Activated CD4-positive, alpha-beta memory T cell treated with anti-CD3 and anti-CD28 coated beads, Interleukin-2, amount 10 ng/mL, durations not matched to agents 7 days and 5 days (primary cell): ENCODE results near the gene HOXC13. TPM values are rescaled to one million over a fixed set of nuclear protein-coding genes. Genes with fewer than 3 reads are reported as not detected.

Experiments
- CTCF ChIA-PET: fragments of 350-600 bp; sonication (Branson Sonifier 250); formaldehyde crosslinking; loops from one replicate; lab custom pipeline; 2021; ENCODE audit warnings: antibody characterized with exemption, inconsistent platforms; lab: Charles Lee
- POLR2A ChIA-PET: fragments of 350-600 bp; sonication (Branson Sonifier 250); formaldehyde crosslinking; loops from one replicate; lab custom pipeline; 2021; ENCODE audit warnings: antibody characterized with exemption; lab: Charles Lee
- DNase-seq: peaks from one replicate; pipeline ENCODE4 v3.0.0-alpha.2; 2020
- H3K27ac Mint-ChIP-seq: one replicate; pipeline ENCODE4 v1.8.0; 2021; ENCODE audit warnings: mild to moderate bottlenecking, mixed read lengths
- H3K27me3 Mint-ChIP-seq: one replicate; pipeline ENCODE4 v1.8.0; 2021; ENCODE audit warnings: mixed read lengths
- H3K36me3 Mint-ChIP-seq: one replicate; pipeline ENCODE4 v1.8.0; 2021; ENCODE audit warnings: low read depth, mixed read lengths
- H3K4me1 Mint-ChIP-seq: one replicate; pipeline ENCODE4 v1.8.0; 2021; ENCODE audit warnings: mixed read lengths
- H3K4me3 Mint-ChIP-seq: one replicate; pipeline ENCODE4 v1.8.0; 2021; ENCODE audit warnings: mild to moderate bottlenecking, mixed read lengths
- H3K9me3 Mint-ChIP-seq: one replicate; pipeline ENCODE4 v1.8.0; 2021; ENCODE audit warnings: mixed read lengths
- total RNA-seq, 2 experiments: library from RNA; stranded (reverse); gene quantifications; one replicate each; pipeline ENCODE4 v1.2.3, GENCODE V29; 2021

The HOXC13 gene
- total RNA-seq, 2 experiments from 2014 or later: not detected

DNA sequence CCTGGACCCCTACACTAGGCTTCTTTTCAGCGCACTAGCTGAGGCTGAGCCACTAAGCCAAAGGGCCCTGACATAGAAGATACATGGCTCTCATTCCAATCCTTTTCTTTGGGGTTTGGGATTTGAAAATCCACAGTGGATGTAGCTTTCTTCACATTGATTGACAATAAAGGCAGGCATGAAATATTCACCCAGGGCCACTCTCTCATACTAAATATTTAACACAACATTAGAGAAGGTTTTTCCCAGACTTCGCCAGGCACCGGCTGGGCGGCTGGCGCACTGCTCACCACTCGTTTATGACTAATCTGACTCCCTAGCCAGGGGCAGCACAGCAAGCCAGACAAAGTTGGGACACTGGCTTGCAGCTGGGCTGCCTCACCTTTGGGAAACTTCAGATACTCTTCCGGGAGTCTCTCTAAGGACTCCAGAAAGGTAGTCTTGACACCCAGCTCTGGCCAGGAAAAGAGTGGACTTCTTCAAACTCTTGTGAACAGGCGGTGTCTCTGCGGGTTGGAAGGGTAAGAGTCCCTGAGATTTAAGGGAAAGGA lies 33.6 kb downstream of the HOXC13 start:
- DNase-seq: no peak
- H3K27ac Mint-ChIP-seq: no peak overlapping the region
- H3K36me3 Mint-ChIP-seq: peaks cover 12% of the 10 kb centered on the region
- H3K4me1 Mint-ChIP-seq: peaks cover 10% of the 10 kb centered on the region
- ChIA-PET CTCF (no interaction called here), POLR2A (interaction anchor here (0.8 kb wide), 1 partner anchor 19 kb away, joined by 3 read pairs; no protein-coding TSS in a partner anchor)
- H3K9me3 Mint-ChIP-seq: no peaks in the 10 kb centered on the region
- no peak overlapping the region for H3K4me3 Mint-ChIP-seq
- peaks cover 92% of the 10 kb centered on the region for H3K27me3 Mint-ChIP-seq

DNA sequence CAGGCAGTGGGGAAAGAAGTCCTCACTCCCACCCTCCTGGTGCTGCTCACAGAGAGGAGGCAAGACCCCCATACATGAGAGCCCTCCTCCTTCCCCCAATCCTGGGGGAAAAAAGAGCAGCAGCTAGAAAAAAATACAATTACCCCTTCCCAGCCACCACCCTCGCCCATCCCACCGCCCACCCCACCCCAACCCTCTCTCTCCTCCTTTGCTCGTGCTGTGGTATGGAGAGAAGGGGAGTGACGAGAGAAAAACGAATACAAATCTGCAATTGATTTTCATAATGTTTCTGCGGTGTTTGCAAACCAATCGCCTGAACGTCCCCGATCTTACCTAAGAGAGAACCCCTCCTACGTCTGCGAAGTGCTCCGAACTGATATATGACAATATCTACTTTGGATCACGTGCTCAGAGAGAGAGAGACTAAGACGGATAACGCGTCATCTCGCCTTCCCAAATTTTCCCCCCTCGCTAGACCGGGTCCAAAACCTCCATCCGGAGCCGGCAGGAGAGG lies 34.1 kb downstream of the HOXC13 start, which contains the start of gene HOXC11:
HOXC11 (plus strand) TSS at position 405 of the 514 bp plus-strand sequence. CDS start 116 bp downstream, outside the sequence.
- CTCF ChIA-PET: interaction anchor here (0.6 kb wide), 1 partner anchor 45 kb away, joined by 3 read pairs; no protein-coding TSS in a partner anchor
- POLR2A ChIA-PET: interaction anchor here (0.8 kb wide), 1 partner anchor 19 kb away, joined by 3 read pairs; no protein-coding TSS in a partner anchor

DNA sequence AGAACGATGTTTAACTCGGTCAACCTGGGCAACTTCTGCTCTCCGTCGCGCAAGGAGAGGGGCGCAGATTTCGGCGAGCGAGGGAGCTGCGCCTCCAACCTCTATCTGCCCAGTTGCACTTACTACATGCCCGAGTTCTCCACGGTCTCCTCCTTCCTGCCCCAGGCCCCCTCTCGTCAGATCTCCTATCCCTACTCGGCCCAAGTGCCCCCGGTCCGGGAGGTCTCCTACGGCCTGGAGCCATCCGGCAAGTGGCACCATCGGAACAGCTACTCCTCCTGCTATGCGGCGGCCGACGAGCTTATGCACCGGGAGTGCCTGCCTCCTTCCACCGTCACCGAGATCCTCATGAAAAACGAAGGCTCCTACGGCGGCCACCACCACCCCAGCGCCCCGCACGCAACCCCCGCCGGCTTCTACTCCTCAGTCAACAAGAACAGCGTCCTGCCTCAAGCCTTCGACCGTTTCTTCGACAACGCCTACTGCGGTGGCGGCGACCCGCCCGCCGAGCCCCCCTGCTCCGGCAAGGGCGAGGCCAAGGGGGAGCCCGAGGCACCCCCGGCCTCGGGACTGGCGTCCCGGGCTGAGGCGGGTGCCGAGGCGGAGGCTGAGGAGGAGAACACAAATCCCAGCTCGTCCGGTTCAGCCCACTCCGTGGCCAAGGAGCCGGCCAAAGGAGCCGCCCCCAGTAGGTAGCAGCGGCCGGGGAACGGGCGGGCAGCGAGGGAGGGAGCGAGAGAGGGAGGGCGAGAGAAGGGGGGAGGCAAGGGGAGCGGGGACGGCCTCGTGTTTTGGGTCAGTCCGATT lies 34.8 kb downstream of the HOXC13 start:
- no peak for DNase-seq
- H3K4me1 Mint-ChIP-seq: peaks cover 10% of the 10 kb centered on the region
- H3K9me3 Mint-ChIP-seq: no peaks in the 10 kb centered on the region
- POLR2A ChIA-PET: no interaction called here
- peak overlapping the region; percentile 68 for H3K27ac Mint-ChIP-seq
- peaks cover 12% of the 10 kb centered on the region for H3K36me3 Mint-ChIP-seq
- CTCF ChIA-PET: interaction anchor here (0.6 kb wide), 1 partner anchor 44 kb away, joined by 3 read pairs; no protein-coding TSS in a partner anchor
- H3K27me3 Mint-ChIP-seq: peaks cover 91% of the 10 kb centered on the region
- peak overlapping the region; percentile 32 for H3K4me3 Mint-ChIP-seq

More for the DNA sequence above, 34.1 kb downstream of the HOXC13 start, which contains the start of gene HOXC11:
- H3K27me3 Mint-ChIP-seq: peaks cover 92% of the 10 kb centered on the region
- H3K9me3 Mint-ChIP-seq: no peaks in the 10 kb centered on the region
- H3K4me1 Mint-ChIP-seq: peaks cover 10% of the 10 kb centered on the region
- H3K36me3 Mint-ChIP-seq: peaks cover 12% of the 10 kb centered on the region
- peak within 1 kb of the TSS; percentile 68 for H3K27ac Mint-ChIP-seq
- DNase-seq: no peak
- H3K4me3 Mint-ChIP-seq: peak within 1 kb of the TSS; percentile 32

DNA sequence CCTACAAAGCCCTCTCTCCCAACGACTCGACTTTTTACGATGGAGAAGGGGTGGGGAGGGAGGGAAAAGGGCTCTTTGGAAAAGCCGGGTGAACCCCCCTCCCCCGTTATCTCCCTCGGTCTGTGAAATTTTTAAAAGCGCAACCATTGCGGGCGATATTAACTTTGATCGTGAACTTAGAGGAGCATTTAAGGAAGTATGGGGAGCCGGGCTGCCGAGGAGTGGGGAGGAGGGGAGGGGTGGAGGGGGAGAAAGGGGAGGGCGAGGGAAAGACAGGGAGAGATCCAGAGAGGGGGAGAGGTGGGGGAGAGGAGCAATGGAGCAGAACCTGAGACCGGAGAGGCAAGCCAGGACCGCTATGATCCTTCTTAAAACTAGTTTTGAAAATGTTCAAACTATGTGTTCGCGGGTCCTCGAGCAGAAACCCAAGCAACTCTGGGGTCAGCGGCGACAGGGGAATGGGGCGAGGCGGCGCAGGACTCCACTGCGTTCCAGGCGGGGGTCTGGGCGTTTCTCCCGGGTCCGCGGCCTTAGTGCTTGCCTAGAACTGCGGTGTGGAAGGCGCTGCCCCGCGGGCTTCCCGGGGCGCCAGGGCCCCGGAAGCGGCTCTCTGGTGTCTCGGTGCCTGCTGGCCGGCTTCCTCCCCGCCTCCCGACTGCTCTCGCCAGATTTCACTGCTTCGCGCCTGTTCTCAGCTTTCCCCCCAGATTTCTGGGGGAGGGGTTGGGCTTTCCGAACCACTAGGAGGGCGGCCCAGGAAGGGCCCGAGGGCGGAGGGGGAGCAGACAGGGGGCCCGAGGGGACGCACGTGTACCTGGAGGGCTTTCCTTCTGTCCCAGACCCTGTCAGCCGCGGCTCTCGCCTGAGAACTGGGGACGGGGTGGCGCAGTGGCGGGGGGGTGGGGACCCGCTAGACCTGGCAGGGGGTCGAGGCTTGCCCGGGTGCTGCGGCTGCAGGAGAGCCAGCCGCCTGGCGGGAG lies 35.7 kb downstream of the HOXC13 start, which contains the start of gene HOTAIR:
HOTAIR (minus strand) TSS at position 871 of the 980 bp plus-strand sequence.
- Mint-ChIP-seq H3K9me3 (no peaks in the 10 kb centered on the region), H3K4me1 (peaks cover 10% of the 10 kb centered on the region), H3K27me3 (peaks cover 91% of the 10 kb centered on the region), H3K27ac (peak within 1 kb of the TSS; percentile 68), H3K36me3 (peaks cover 12% of the 10 kb centered on the region), H3K4me3 (peak within 1 kb of the TSS; percentile 27)
- CTCF ChIA-PET: no interaction called here
- POLR2A ChIA-PET: no interaction called here
- no peak for DNase-seq

DNA sequence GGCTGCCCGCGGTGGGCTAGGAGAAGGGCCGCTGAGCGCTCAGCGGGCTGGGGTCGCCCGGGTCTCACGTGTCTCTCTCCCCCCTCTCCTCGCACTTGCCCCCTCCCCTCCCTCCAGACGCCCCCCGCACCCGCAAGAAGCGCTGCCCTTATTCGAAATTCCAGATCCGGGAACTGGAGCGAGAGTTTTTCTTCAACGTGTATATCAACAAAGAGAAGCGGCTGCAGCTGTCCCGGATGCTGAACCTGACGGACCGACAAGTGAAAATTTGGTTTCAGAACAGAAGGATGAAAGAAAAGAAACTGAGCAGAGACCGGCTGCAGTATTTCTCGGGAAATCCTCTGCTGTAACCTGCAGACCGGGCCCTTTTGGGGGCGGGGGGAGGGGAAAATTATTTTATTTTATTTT lies 36.4 kb downstream of the HOXC13 start:
- Mint-ChIP-seq H3K4me3 (no peak overlapping the region), H3K27me3 (peaks cover 92% of the 10 kb centered on the region)
- POLR2A ChIA-PET: no interaction called here

DNA sequence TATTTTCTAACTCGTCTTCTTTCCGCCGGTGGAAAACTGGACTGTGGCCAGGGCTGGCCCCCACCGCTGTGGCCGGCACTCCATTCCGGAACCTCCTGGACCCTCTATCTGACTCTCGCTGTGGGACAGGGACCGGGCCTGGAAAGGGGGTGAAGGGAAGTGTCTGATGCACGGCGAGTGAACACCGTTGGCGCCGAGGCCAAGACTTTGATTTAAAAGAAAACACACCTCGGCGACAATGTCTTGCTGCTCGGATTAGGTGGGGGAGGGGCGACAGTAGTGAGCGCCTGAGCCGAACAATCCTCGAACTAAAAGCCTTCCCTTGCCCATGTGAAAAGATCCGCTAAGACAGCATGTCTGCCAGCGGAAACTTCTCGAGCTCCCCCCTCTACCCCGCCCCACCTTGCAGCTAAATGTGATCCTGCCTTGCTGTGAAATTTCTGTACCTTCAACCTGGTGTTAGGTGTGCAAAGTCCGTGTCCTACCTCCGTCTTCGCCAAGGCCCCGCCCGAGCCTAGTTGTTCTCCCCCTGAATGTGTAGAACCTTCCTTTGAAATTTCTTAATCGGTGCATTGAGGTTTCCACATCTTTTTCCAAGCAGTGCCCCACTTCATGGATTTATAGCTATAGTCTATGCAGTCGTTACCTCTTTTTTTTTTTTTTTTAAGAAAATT lies 37.0 kb downstream of the HOXC13 start:
- CTCF ChIA-PET: no interaction called here

More for the DNA sequence above, 36.4 kb downstream of the HOXC13 start:
- Mint-ChIP-seq H3K4me1 (peaks cover 10% of the 10 kb centered on the region), H3K9me3 (no peaks in the 10 kb centered on the region), H3K27ac (no peak overlapping the region), H3K36me3 (peaks cover 12% of the 10 kb centered on the region)
- no peak for DNase-seq
- CTCF ChIA-PET: no interaction called here

DNA sequence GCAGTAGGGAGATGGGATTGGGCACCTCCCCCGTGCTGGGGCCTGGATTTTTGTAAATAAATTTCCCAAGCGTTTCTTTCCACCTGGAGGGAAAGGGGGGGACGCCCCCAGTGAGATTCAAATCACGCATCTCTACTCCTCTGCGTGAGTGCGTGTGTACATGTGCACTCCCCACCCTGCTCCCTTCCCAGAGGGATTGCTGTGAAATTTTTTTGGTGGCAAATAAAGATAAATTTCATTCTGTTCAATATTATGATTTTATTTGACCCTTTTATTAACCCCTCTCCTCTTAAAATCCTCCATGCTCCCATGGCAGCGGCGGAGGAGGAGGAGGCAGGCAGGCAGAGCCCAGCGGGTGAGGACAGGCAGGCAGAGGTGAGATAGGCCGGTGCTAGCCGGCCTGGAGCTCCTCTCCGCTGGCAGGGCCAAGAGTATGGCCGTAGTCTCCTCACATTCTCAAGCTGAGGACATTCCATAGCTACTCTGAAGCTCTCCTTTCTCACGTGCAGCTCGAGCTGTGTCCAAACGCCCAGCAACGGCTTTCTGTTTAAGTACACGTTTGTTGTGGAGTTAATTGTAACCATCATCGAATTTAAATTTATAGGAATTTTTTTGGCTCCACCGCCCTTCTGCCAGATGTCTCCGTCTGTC lies 37.7 kb downstream of the HOXC13 start:
- Mint-ChIP-seq H3K9me3 (no peaks in the 10 kb centered on the region), H3K27ac (no peak overlapping the region), H3K4me1 (peaks cover 10% of the 10 kb centered on the region), H3K36me3 (peaks cover 12% of the 10 kb centered on the region), H3K27me3 (peaks cover 92% of the 10 kb centered on the region), H3K4me3 (no peak overlapping the region)
- no peak for DNase-seq
- POLR2A ChIA-PET: no interaction called here
- CTCF ChIA-PET: interaction anchor here (0.7 kb wide), 1 partner anchor 26 kb away, joined by 3 read pairs; no protein-coding TSS in a partner anchor

More for the DNA sequence above, 37.0 kb downstream of the HOXC13 start:
- peak overlapping the region; percentile 27 for H3K4me3 Mint-ChIP-seq
- H3K4me1 Mint-ChIP-seq: peaks cover 10% of the 10 kb centered on the region
- no peaks in the 10 kb centered on the region for H3K9me3 Mint-ChIP-seq
- no peak for DNase-seq
- H3K27me3 Mint-ChIP-seq: peaks cover 92% of the 10 kb centered on the region
- POLR2A ChIA-PET: no interaction called here
- H3K27ac Mint-ChIP-seq: peak overlapping the region; percentile 68
- H3K36me3 Mint-ChIP-seq: peaks cover 12% of the 10 kb centered on the region

DNA sequence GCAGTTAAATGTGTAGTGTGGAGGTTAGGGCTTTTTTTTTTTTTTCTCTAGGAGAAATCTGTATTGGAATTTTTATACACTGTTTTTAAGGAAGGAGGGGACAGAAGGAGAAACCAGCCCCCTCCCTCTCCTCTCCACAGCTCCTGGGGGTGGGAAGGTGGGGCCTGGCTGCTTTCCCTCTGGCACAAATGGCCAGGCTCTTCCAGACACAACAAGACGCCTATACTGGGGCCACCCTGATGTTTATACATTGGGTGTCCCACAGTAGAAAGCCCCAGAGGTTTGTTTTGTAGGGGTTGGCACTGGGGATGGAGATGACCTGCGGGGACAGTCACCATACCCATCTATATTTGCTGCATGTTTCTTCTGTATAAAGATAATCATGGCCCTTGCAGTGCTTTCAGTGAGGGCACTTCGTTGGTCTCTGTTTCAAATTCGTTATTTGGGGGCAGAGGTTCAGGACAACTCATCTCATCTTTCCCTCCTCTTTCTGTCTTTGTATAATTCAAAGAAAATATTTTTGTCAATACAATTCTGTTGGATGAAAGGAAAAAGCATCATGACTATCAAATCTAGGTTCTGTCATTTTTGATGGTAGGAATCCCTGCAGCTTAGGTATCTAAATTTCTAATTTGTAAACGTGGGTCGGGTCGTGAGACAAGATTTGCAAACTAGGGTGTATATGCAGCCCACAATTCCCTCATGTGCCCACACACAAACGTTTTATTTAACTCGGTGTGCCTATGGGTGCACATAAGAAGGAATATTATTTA lies 38.4 kb downstream of the HOXC13 start:
- peaks cover 12% of the 10 kb centered on the region for H3K36me3 Mint-ChIP-seq
- no peak overlapping the region for H3K4me3 Mint-ChIP-seq
- H3K27me3 Mint-ChIP-seq: peaks cover 92% of the 10 kb centered on the region
- ChIA-PET CTCF (interaction anchor here (0.7 kb wide), 1 partner anchor 26 kb away, joined by 3 read pairs; no protein-coding TSS in a partner anchor), POLR2A (no interaction called here)
- H3K4me1 Mint-ChIP-seq: peaks cover 10% of the 10 kb centered on the region
- DNase-seq: no peak
- H3K27ac Mint-ChIP-seq: no peak overlapping the region
- no peaks in the 10 kb centered on the region for H3K9me3 Mint-ChIP-seq

DNA sequence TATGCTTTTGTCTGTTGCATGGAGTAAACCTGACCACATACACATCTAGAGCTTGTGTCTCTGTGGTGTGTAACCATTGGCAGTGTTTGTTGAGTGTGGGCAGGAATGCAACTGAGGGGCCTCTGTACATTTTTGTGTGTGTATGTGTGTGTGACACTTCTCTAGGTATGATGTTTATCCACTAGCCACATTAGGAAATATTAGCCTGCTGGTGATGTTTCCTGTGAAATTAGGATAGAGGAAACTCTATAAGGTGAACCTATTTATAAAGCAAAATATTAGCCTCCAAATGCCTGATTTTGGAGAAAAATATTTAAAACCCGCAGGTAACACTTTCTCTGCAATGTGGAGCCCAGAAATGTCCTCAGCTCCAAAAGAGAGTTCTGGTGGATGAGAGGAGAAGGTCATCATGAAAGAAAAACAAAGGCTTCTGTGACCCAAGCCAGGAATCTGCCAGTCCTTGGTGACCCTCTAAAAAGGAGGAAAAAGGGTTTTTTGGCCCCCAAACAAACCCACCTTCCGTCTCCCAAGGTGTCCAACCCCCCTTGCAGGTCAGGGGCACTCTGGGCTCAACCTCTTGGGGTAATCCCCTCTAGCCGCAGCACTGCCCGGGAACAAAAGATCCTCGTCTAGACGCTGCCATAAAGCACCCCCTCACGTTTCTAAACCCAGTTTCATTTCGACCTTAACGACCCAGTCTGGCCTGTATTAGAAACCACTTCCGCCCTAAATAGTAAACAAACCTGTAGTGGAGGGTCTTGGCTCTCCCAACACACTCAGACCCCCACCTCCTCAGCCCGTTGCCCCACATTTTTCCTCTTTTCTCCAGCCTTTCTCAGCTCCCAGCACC lies 39.2 kb downstream of the HOXC13 start:
- Mint-ChIP-seq H3K4me3 (no peak overlapping the region), H3K4me1 (peaks cover 10% of the 10 kb centered on the region), H3K36me3 (peaks cover 12% of the 10 kb centered on the region), H3K27me3 (peaks cover 92% of the 10 kb centered on the region), H3K27ac (no peak overlapping the region), H3K9me3 (no peaks in the 10 kb centered on the region)
- ChIA-PET CTCF (no interaction called here), POLR2A (no interaction called here)
- DNase-seq: no peak
